GM23248 (cell line): ENCODE measurements around the gene EVC. TPM values are rescaled to one million over a fixed set of nuclear protein-coding genes. Genes with fewer than 3 reads are reported as not detected.

ENCODE experiments used
- DNase-seq: peaks from one replicate; pipeline ENCODE4 v3.0.0-alpha.2; 2015
- H2AFZ ChIP-seq: fragments of 200-600 bp; sonication (generic); 2 replicates; pipeline ENCODE4 v1.6.1; 2016; ENCODE audit warnings: antibody characterized with exemption
- H3F3A ChIP-seq: fragments of 200-600 bp; sonication (generic); 2 replicates; pipeline ENCODE4 v1.6.1; 2016; ENCODE audit warnings: mild to moderate bottlenecking, antibody characterized with exemption, mixed run types; ENCODE audit not compliant: insufficient read depth
- H3K27ac ChIP-seq: fragments of 200-600 bp; sonication (generic); 2 replicates; pipeline ENCODE4 v1.5.1; 2016; ENCODE audit warnings: mild to moderate bottlenecking
- H3K27me3 ChIP-seq: fragments of 200-600 bp; sonication (generic); replicated peaks from 2 replicates; pipeline ENCODE4 v1.6.1; 2016; ENCODE audit warnings: mild to moderate bottlenecking; ENCODE audit not compliant: insufficient read depth
- H3K36me3 ChIP-seq: fragments of 200-600 bp; sonication (generic); 2 replicates; pipeline ENCODE4 v1.6.1; 2016; ENCODE audit warnings: low read depth, mild to moderate bottlenecking
- H3K4me1 ChIP-seq: fragments of 200-600 bp; sonication (generic); 2 replicates; pipeline ENCODE4 v1.6.1; 2016; ENCODE audit warnings: mild to moderate bottlenecking; ENCODE audit not compliant: insufficient read depth
- H3K4me2 ChIP-seq: fragments of 200-600 bp; sonication (generic); one replicate; pipeline ENCODE4 v1.6.1; 2016; ENCODE audit warnings: mild to moderate bottlenecking; ENCODE audit not compliant: unreplicated experiment
- H3K4me3 ChIP-seq: fragments of 200-600 bp; sonication (generic); 2 replicates; pipeline ENCODE4 v1.5.1; 2016; ENCODE audit warnings: mild to moderate bottlenecking
- H3K79me2 ChIP-seq: fragments of 200-600 bp; sonication (generic); 2 replicates; pipeline ENCODE4 v1.6.1; 2016; ENCODE audit warnings: mild to moderate bottlenecking; ENCODE audit not compliant: insufficient read depth
- H3K9ac ChIP-seq: fragments of 200-600 bp; sonication (generic); 2 replicates; pipeline ENCODE4 v1.6.1; 2016; ENCODE audit warnings: mild to moderate bottlenecking
- H3K9me2 ChIP-seq: fragments of 200-600 bp; sonication (generic); 2 replicates; pipeline ENCODE4 v1.6.1; 2016; ENCODE audit warnings: mixed run types, mild to moderate bottlenecking, moderate library complexity; ENCODE audit not compliant: insufficient read depth
- H3K9me3 ChIP-seq: fragments of 200-600 bp; sonication (generic); one replicate; pipeline ENCODE4 v1.6.1; 2017; ENCODE audit warnings: low read depth
- H4K20me1 ChIP-seq: fragments of 200-600 bp; sonication (generic); 2 replicates; pipeline ENCODE4 v1.6.0; 2016; ENCODE audit not compliant: insufficient read depth
- EZH2 ChIP-seq: fragments of 200-600 bp; sonication (generic); IDR thresholded peaks from 2 replicates; pipeline ENCODE4 v1.6.1; 2018; ENCODE audit warnings: antibody characterized with exemption, mild to moderate bottlenecking; ENCODE audit not compliant: insufficient read depth, poor library complexity, severe bottlenecking
- EZH2phosphoT487 ChIP-seq: fragments of 200-600 bp; sonication (generic); IDR thresholded peaks from 2 replicates; pipeline ENCODE4 v1.6.1; 2018; ENCODE audit warnings: antibody characterized with exemption, moderate library complexity, mild to moderate bottlenecking, low read depth; ENCODE audit not compliant: insufficient read depth
- WGBS, 2 experiments: methylation state at CpG; one replicate each; pipeline ENCODE4 v1.1.6; 2015 to 2017; ENCODE audit warnings: low lambda C conversion rate in 2 of 2, low coverage in 1 of 2; ENCODE audit errors: missing lambda C conversion rate in 2 of 2; 5-methylcytosine and 5-hydroxymethylcytosine counted together
- in situ Hi-C: fragments of 300-500 bp; cut with MboI; formaldehyde crosslinking; loops from 2 replicates; pipeline ENCODE4 v1.15.0; 2020
- polyA plus RNA-seq: library from polyadenylated mRNA; unstranded; fragments of >200 nt; fragmentation: Nextera tagmentation; extraction: Ambion mirVana; gene quantifications from 2 replicates; pipeline ENCODE4 v1.2.1, GENCODE V29; 2016
- total RNA-seq: library from RNA; depleted of rRNA; stranded (reverse); fragments of >200 nt; shearing (Covaris generic); gene quantifications from 2 replicates; pipeline ENCODE4 v1.2.3, GENCODE V29; 2014

Gene EVC
- total and polyA plus RNA-seq, 2 experiments from 2014 or later: 4.0 to 56.2 TPM

GRCh38 chr4:5716391-5716790, 5.4 kb downstream of the EVC start:
- peaks cover 18% of the 10 kb centered on the region for H3K4me1 ChIP-seq
- H3K4me3 ChIP-seq: no peak overlapping the region
- H4K20me1 ChIP-seq: peaks cover 24% of the 10 kb centered on the region; the same call in 1 of the 2 replicates
- no peaks in the 10 kb centered on the region for H3K9me3 ChIP-seq
- TF ChIP-seq EZH2phosphoT487 (no peak), EZH2 (no peak)
- H3K27me3 ChIP-seq: no peaks in the 10 kb centered on the region
- in situ Hi-C loops: no loop called here
- no peak overlapping the region for H3K4me2 ChIP-seq
- peaks cover 98% of the 10 kb centered on the region for H3K79me2 ChIP-seq
- no peak overlapping the region for H2AFZ ChIP-seq
- H3K27ac ChIP-seq: no peak overlapping the region
- no peak for DNase-seq
- peaks cover 24% of the 10 kb centered on the region for H3F3A ChIP-seq
- H3K9me2 ChIP-seq: no peaks in the 10 kb centered on the region
- 95% methylated on average over 2 of the region's 2 CpGs for WGBS, 2 experiments
- peaks cover 24% of the 10 kb centered on the region; the same call in 1 of the 2 replicates for H3K36me3 ChIP-seq
- H3K9ac ChIP-seq: no peak overlapping the region

- Histone ChIP-seq H4K20me1 (peaks cover 27% of the 10 kb centered on the region; the same call in 1 of the 2 replicates), H3K9ac (no peak overlapping the region), H3K9me2 (no peaks in the 10 kb centered on the region), H3K9me3 (no peaks in the 10 kb centered on the region), H3K36me3 (peaks cover 24% of the 10 kb centered on the region; the same call in 1 of the 2 replicates), H3K4me3 (no peak overlapping the region), H3K79me2 (peaks cover 96% of the 10 kb centered on the region), H3K4me1 (peaks cover 23% of the 10 kb centered on the region), H3K27ac (no peak overlapping the region), H3F3A (peaks cover 28% of the 10 kb centered on the region), H3K27me3 (no peaks in the 10 kb centered on the region), H2AFZ (no peak overlapping the region), H3K4me2 (no peak overlapping the region)
- TF ChIP-seq EZH2 (no peak), EZH2phosphoT487 (no peak)
- in situ Hi-C loops: no loop called here
- DNase-seq: no peak
- 97 to 98% methylated on average over 4 of the region's 4 CpGs for WGBS, 2 experiments
Observed at GRCh38 chr4:5717449-5718158, 6.6 kb downstream of the EVC start.

- TF ChIP-seq EZH2phosphoT487 (no peak), EZH2 (no peak)
- Histone ChIP-seq H3K36me3 (peaks cover 24% of the 10 kb centered on the region; the same call in 1 of the 2 replicates), H3F3A (peaks cover 26% of the 10 kb centered on the region), H3K9ac (no peak overlapping the region), H3K4me3 (no peak overlapping the region), H3K27me3 (no peaks in the 10 kb centered on the region), H3K9me2 (no peaks in the 10 kb centered on the region), H3K27ac (no peak overlapping the region), H2AFZ (no peak overlapping the region), H3K9me3 (no peaks in the 10 kb centered on the region), H3K4me2 (no peak overlapping the region), H4K20me1 (peaks cover 27% of the 10 kb centered on the region; the same call in 1 of the 2 replicates), H3K4me1 (peaks cover 21% of the 10 kb centered on the region), H3K79me2 (peaks cover 96% of the 10 kb centered on the region)
- in situ Hi-C loops: no loop called here
- 75 to 78% methylated on average over 4 of the region's 4 CpGs for WGBS, 2 experiments
- DNase-seq: no peak
Observed at GRCh38 chr4:5718411-5718810, 7.4 kb downstream of the EVC start.

- H3K79me2 ChIP-seq: peaks cover 96% of the 10 kb centered on the region
- H4K20me1 ChIP-seq: peaks cover 27% of the 10 kb centered on the region; the same call in 1 of the 2 replicates
- TF ChIP-seq EZH2phosphoT487: no peak
- TF ChIP-seq EZH2: no peak
- peaks cover 18% of the 10 kb centered on the region; the same call in 1 of the 2 replicates for H3K36me3 ChIP-seq
- H3K9ac ChIP-seq: no peak overlapping the region
- H3K27ac ChIP-seq: no peak overlapping the region
- 79 to 81% methylated on average over 7 of the region's 7 CpGs for WGBS, 2 experiments
- H3K4me2 ChIP-seq: no peak overlapping the region
- H3K4me1 ChIP-seq: peaks cover 27% of the 10 kb centered on the region
- H3K9me3 ChIP-seq: no peaks in the 10 kb centered on the region
- no peak overlapping the region for H2AFZ ChIP-seq
- DNase-seq: no peak
- H3F3A ChIP-seq: peaks cover 29% of the 10 kb centered on the region
- H3K4me3 ChIP-seq: no peak overlapping the region
- in situ Hi-C loops: no loop called here
- H3K9me2 ChIP-seq: no peaks in the 10 kb centered on the region
- no peaks in the 10 kb centered on the region for H3K27me3 ChIP-seq
Observed at GRCh38 chr4:5719350-5720055, 8.5 kb downstream of the EVC start.
